DND-41 (cell line): ENCODE measurements around the gene STK32B.

Experiments used
- EZH2 ChIP-seq: IDR thresholded peaks from 3 replicates; pipeline ENCODE4 v1.6.1; 2012; ENCODE audit warnings: borderline replicate concordance, low read depth, mild to moderate bottlenecking, moderate library complexity, low read length, inconsistent platforms; ENCODE audit not compliant: severe bottlenecking
- TF ChIP-seq, protein P1 (sequence below): IDR thresholded peaks from 2 replicates; pipeline ENCODE4 v1.5.1; 2012; ENCODE audit warnings: borderline replicate concordance, low read length, moderate library complexity, mild to moderate bottlenecking; ENCODE audit not compliant: poor library complexity, severe bottlenecking; ENCODE audit errors: extremely low read depth

GRCh38 chr4:5018603-5019002 lies 32.7 kb upstream of the STK32B start:
- TF ChIP-seq, protein P1, sequence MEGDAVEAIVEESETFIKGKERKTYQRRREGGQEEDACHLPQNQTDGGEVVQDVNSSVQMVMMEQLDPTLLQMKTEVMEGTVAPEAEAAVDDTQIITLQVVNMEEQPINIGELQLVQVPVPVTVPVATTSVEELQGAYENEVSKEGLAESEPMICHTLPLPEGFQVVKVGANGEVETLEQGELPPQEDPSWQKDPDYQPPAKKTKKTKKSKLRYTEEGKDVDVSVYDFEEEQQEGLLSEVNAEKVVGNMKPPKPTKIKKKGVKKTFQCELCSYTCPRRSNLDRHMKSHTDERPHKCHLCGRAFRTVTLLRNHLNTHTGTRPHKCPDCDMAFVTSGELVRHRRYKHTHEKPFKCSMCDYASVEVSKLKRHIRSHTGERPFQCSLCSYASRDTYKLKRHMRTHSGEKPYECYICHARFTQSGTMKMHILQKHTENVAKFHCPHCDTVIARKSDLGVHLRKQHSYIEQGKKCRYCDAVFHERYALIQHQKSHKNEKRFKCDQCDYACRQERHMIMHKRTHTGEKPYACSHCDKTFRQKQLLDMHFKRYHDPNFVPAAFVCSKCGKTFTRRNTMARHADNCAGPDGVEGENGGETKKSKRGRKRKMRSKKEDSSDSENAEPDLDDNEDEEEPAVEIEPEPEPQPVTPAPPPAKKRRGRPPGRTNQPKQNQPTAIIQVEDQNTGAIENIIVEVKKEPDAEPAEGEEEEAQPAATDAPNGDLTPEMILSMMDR = no peak
- TF ChIP-seq EZH2 = no peak
